Activated T-helper 9 cell treated with anti-CD3 and anti-CD28 coated beads, Interleukin-2, amount 50 U/mL, for 16 hours (primary cell): Measurements from ENCODE around the gene MACROH2A1.

Experiments used
- DNase-seq: peaks from one replicate; pipeline ENCODE4 v3.0.0-alpha.2; 2020; ENCODE audit warnings: low read depth

MACROH2A1 gene

DNA sequence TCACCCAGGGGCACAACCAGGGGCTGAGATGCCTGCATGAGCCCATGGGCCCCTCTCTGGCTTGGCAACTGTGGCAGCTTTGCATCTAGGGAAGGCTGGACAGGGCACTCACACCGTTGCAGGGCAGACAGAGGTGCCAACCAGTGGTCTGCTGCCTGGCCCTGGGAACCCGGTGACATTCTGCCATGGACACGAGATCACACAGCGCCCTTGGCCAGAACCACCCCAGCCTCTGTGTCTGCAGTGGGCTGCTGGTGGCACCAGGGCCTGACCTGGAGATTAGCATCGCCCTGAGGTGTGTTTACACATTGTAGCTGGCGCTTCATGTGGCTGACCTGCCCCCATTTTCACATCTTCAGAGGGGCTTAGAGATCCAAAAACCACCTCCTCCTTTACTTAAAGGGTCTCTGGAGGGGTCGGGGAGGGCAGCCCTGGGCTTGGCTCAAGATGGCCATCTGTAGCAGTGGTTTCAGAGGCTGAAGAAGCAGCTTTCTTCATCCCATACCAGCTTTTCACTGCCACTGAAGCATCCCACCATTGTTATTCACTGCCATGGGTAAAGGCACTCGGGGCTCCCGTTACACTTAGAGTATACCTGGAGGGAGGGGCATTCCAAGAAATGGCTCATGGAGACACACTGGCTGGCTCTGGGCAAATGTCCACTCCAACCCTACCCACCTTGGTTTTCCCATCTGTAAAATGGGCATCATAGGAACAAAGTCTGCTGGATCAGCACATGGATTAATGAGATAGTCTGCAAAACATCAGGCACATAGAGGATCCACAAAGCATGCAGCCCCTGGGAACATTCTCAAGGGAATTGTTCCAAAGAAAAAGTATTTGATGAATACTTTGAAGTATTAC lies 36.7 kb upstream of the MACROH2A1 start:
- DNase-seq, result no peak

DNA sequence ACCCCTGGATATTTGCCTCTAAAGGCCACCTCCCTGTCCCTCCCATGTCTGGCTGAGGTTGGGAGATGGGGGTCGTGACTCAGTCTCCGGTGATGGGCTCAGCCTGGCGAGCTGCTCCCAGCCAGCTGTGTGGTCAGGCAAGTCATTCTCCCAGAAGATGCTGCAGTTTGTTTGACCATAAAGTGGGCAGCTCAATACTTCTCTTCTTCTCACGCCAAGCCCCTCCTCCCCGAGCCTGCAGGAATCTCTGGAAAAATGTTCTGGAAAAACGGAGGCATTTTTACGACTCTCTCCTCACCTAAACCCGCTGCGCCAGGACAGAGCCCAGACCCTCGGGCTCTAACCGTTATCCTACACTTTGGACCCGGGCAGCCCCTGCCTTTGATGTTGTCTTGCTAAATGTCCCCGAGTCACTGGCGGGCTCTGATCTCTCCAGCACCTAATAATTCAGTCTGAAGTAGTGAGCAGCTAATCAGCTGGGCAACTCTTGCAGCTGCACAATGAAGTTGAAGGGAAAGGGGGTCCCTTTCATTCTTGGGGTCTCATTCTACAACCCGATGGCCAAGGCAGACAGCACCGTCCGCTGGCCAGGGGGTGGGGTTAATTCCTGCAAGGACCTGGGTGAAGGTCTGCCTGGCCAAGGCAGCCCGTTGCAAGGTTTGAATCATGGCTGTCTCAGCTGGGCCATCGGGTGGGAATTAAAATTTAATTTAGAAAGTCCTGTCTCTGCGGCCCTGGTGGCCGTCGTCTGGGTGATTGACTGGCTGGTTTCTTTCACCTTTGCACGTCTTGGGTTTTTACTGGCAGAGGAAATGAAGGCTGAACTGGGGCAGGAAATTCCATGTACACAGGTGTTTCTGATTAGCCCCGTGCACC lies 35.8 kb upstream of the MACROH2A1 start:
- DNase-seq, result no peak

DNA sequence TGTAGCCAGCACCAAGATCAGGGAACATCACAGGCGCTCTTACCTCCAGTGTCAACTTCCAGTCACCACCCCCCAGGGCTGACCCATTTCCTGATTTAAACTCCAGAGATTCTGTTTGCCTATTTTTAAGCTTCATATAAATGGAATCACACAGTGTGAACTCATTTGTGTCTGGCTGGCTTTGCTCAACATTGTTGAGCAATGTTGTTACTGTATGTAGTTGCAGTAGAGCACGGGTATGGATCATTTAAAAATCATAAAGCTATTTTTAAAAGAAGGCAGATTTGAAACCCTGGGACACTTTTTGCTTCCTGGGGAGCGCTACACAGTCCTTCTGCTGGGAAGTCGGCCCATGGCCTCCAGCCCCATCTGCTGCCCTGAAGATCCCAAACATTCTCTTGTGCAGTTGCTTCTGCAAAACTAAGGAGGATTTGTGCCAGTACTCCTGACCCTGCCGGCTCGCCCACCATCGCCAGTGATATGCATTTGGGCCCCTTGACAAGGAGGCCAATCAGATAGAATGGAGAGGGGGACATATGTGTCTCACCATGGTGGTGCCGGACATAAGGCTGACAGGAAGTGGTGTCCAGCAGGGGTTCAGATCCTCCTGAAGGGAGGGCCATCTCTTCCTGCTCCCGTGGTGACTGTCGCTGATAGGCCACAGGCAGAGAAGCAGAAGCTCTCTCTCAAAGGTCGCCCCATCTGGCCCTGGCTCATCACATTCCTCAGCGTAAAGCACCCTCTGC lies 34.8 kb upstream of the MACROH2A1 start:
- no peak for DNase-seq

DNA sequence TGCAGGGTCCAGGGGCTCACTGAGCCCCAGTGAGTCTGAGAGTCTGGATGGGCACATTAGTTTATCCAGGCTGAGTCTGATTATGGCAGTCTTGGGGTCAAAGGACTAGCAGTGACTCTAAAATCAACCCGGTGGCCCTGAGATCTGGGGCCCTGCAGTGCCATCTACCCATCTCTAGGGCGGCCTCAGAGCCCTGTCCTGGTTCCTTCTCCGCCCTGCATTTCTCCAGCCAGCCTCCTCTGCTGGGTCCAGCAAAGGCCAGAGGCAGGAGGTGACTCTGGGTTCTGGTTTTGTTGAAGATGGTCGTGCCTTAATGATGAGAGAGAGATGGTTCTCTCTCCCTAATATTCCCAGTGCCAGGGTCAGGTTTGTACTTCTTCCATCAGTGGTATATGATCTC lies 33.1 kb upstream of the MACROH2A1 start:
- DNase-seq, result no peak

DNA sequence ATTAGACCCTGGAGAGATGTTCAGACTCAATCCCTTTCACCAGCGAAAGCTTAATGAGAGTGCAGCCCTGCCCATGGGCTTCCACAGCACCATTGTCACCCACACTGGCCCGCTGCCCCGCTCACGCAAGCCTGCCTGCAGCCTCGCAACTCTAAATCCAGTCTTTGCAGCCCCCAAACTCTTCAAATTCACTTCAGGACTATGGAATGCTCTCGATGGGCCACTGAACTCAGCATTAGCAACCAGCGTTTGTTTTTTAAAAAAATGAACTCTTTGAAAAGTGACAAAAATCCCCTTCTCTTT lies 31.1 kb upstream of the MACROH2A1 start:
- DNase-seq, result no peak

DNA sequence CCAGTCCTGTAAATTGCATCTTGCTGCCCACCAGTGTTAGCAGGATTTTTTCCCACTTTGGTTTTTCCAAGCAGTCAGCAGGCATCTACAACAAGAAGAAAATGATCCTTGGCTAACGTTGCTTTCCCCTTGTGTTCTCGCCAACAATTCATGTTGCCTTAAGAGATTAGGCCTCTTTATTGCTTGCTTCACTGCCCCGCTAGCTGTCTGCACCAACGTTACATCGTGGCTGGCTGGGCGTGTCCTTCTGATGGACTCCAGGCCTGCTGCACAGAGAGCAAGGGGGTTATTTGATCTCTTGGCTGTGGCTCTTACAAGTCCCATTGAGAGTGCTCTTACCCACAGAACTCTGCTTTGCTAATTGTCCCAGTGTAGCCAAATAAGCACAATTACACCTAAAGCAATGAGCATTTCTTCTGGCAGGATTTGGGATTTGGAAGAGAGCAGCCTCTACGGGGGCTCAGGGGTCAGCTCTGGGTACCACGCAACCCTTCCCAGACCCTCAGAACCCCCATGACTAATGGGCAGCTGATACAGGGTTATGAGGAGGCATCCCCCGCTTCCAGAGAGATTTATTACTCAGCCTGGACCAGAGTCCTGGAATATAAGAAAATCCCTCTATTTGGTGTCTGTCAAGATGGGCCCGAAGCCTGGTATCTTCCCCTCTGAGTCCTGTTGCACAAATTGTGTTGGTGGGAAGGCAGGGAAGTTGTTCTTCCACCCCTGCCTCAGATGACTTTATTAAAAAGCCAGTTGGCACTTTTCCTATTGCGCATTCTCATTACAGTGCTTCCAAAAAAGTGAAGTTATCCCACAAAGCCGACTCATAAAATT lies 30.5 kb upstream of the MACROH2A1 start:
- no peak for DNase-seq

DNA sequence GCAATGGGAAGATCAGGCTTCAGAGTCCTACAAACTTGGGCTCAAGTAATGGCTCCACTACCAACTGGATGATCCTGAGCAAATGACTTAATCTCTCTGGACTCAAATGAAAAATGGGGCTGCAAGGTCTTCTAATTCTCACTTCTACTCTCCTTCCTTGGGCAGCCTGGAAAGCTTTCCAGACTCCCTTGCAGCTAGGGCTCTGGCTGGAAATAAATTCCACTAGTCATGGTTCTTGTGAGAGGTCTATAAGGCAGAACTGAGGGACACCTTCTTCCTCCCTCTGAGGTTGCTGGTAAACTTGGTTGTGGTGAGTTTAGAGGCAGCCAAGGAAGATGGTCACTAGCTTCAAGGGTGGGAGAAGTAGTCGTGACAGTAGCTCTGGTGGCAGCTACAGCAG lies 29.6 kb upstream of the MACROH2A1 start:
- no peak for DNase-seq

DNA sequence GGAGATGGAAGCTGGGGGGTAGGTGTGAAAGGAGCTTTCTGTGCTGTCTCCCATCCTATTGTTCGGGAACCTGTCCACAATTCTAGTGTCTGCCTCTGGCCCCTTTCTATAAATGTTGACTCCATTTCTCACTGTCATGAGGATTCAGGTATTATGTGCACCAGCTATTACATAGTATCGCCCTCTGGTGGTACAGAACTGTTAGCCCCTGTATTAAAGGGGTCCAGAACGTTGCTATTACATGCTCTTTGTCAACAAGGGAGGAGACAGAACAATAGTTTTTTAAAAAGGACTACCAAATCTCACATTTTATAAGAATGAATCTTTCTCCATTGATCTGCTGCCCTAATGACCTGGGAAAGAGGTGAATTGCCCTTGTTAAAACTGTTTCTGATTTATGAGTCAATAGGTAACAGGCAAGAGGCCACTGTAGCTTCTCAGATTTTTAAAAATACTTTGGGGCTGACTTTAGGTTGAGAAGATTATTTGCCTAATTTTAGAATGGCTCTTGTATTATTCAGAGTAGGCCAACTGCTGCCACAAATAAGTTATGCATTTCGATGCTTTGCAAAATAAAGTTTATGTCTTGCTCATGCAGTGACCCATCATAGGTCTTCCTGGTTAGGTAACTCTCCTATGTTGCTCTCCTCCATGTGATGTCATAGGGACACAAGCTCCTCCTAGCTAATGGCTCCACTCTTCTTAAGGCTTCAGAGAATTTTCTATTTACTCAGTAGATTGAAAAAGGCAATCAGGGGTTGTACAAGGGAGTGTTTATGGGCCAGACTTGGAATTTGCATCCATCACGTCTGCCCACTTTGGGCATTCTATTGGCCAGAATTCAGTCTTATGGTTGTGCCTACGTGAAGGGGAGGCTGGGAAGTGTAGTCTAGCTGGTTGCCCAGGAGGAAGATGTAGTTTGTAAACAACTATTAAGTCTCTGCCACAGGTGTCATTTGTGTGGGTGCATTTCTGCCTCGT lies 27.4 kb upstream of the MACROH2A1 start:
- DNase-seq, result no peak

DNA sequence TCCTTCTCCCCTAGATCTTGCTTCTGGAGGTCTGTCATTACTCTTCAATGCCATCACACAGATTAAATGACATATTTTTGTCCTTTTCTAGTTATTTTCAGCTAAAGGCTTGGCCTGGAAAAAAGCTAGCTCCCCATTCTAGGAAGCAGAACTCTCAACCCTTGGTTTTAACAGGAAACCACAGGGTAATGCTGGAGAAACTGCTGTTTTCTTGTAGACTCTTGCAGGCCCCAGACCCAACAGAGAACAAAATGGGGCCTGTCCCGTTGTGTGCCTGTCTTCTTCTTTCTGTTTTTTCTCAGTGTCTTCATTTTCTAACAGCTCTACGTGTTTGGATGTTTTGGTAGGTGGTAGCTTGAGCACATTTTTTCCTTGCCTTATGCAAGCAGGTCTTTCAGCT lies 26.6 kb upstream of the MACROH2A1 start:
- no peak for DNase-seq

DNA sequence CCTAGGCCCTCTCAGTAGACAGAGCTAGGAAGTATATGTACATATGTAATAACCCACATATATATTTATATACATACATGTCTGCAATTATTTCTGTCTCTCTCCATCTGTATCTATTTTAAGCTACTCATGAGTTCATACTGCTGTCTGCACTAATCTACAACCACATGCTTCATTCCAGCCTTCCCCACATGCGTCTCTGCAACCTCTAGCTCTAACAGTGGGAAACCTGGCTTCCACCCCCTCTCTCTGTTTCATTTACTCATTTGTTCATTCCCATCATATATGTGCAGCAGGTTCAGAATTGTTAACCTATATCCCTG lies 24.8 kb upstream of the MACROH2A1 start:
- no peak for DNase-seq

DNA sequence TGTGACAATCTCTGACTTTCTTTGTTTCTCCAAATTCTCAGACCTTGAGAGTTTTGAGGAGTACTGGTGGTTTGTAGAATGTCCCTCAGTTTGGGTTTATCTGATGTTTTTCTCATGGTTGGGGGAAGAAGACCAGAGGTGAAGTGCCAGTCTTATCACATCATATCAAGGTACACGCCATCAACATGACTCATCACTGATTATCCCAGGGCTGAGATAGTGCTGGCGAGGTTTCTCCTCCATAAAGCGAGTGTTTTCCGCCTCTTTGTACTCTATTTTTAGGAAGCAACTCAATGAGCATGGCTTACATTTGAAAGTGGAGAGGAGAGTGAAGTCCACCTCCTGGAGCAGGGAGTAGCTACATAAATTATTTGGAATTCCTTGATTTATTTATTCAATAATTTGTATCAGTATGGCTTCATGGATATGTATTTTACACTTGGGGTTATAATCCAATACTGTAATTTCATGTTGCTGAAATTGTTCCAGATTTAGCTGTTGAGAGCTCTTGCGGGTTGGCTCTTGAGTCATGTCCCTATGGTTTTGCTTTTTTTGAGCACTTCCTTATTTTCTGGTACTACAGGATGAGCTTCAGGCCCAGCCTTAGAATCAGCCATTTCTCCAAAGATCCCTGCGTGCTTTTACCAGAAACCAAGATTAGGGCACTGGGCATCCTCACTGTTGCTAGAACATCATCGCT lies 24.3 kb upstream of the MACROH2A1 start:
- DNase-seq, result no peak

DNA sequence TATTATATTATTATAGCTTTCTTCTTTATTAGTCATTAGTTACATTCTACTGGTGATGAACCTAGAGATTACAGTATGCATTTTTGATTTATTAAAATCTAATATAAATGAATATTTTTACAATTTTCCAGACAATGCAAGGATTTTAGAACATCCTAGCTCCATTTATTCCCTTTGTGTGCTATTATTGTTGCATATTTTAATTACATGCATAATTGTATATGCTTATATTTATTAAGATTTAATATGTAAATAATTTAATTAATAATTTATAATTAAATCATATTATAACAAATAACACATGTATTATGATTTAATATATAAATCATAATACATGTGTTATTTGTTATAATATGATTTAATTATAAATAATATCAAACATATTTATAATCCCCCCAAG lies 23.4 kb upstream of the MACROH2A1 start:
- DNase-seq, result no peak

DNA sequence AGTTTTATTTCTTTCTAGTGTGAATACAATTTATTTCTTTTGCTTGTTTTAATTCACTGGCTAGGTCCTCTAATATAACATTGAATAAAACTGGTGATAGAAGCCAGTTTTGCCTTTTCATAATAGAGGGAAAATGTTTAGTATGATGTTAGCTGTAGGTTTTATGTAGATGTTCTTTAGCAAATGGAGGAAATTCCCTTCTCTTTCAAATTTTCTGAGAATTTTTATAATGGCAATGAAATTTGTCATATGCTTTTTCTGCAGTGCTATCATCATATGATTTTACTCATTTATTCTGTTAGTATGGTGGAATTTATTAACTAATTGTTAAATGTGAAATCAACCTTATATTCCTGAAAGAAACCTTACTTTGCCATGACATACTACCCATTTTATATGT lies 18.1 kb upstream of the MACROH2A1 start:
- DNase-seq, result no peak

DNA sequence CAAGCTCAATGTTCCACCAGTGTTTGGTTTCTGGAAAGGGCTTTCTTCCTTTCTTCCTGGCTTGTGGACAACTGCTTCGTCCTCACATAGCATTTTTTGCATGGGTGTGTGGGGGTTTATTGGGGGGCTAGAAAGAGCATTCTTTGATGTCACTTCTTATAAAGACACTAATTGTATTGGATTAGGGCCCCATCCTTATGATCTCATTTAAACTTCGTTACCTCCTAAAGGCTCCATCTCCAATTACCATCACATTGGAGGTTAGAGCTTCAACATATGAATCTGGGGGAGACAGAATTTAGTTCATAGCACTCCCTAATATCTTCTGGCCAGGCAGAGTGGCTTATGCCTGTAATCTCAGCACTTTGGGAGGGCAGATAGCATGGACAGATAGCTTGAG lies 6.1 kb upstream of the MACROH2A1 start:
- DNase-seq, result no peak

DNA sequence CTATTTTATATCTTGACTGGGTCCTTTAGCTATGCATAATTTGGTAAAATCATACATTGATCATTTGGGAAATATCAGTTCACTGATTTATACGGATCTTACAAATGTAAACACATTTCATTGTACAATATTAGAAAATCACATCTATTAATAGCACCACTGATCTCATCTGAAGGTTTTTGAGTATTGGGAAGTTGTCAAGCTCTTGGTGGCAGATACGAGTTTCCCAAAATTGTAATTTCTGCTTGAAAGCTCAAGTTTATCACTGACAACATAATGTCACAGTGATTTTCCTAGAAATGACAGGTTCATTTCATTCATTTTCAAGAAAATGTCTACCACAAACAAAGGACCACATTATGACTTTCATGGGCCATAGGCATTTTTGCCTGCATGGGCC lies 3.0 kb upstream of the MACROH2A1 start:
- no peak for DNase-seq

DNA sequence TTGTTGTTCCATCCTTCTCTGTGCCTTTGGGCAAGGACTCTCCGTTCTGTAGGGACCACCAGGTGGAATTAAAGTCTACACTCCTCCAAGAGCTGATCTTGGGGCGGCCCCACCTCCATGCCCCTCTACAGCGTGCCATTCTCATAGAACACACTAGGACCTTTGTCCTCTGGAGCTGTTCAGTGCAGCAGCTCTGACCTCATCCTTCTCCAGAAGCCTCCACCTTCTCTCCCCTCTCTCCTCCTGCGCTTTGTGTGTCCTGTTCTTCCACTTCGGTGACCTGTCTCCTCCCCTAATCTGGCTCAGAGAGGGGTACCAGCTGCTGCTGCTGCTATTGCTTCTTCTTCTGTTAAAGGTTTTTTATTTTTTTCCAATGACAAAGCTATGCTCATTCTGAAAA lies 1.8 kb upstream of the MACROH2A1 start:
- no peak for DNase-seq

DNA sequence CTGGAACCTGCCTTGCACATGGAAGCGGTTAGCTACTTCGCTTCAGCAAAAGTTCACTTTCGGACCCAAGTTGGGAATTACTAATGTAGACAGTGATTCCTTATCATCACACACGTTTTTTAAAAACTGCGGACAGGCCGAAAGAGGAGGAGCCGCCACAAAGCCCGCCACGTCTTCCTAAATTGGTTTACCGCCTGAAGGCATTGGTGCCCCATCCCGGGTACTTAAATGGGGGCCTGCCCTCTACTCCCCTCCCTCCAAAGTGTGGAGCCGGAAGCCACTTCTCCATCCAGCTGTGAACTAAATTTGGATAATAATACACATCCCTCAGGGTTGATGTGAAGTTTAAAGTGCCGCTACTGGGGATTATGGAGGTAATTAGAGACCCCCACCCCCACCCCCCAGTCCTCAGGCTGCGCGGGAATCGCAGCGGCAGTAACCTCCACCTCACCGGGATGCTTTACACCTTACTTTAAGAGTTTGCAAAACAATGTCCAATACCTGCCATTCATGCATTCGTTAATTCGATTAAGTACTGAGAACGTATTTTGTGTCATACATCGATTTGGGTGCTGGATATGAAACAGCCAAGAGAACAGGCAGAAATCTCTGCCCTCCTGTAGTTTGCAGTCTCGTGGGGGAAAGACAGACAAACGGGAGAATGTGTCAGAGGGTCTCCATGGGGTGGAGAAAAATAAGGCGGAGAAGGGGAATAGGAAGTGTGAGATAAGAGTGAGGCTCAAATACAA lies 937 bp upstream of the MACROH2A1 start:
- DNase-seq, result no peak

DNA sequence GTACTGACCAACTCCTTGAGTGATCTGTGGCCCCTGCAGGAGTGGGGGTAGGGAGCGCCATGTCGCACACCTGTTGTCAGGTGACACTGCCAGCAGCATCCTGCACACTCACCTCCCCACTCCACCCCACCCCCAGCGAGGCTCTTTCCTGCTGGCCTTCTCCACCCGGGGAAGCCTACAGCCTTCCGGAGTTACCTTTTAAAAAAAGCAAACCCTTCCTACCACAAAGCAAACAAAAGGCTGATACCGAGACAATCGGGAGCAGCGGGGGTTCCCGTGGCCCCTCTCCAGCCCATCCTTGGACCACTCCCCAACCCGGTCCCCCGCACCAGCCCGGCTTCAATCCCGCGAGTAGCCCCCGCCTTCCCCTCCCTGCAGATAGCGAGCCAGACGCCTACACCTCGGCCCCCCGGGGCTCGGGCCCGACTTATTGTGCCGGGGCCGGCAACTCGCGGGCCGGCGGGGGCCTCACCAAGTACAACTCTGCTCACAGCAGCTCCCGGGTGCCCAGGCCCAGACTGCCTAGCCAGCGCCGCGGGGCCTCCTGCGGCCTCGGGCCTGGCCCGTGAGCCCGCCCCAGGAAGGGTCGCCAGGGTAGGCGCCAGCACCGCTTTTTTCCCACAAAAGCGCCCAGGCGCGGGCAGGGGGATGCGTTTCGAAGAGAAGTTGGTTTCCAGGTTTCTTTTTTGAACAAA lies 724 bp downstream of the MACROH2A1 start:
- no peak for DNase-seq

DNA sequence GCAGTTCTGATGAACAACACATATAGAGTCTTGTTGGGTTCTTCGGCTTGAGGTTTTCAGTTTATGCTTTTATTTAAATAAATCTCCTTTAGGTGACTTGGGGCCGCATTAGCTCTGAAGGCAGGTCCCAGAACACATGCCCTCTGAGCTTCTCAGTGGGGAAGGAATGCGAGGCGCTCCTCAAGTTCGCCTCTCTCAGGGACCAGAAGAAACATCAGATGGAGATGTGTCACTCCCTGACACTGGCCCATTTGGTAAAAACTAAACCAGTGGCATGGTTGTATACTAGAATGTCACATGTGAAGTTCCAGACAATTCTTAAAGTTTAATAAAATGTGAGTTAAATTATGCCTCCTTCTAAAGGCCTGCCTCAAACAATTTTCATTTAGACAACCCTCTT lies 1.9 kb downstream of the MACROH2A1 start:
- DNase-seq, result no peak
